ENCODE data around the gene SPO11.

The SPO11 gene

DNA sequence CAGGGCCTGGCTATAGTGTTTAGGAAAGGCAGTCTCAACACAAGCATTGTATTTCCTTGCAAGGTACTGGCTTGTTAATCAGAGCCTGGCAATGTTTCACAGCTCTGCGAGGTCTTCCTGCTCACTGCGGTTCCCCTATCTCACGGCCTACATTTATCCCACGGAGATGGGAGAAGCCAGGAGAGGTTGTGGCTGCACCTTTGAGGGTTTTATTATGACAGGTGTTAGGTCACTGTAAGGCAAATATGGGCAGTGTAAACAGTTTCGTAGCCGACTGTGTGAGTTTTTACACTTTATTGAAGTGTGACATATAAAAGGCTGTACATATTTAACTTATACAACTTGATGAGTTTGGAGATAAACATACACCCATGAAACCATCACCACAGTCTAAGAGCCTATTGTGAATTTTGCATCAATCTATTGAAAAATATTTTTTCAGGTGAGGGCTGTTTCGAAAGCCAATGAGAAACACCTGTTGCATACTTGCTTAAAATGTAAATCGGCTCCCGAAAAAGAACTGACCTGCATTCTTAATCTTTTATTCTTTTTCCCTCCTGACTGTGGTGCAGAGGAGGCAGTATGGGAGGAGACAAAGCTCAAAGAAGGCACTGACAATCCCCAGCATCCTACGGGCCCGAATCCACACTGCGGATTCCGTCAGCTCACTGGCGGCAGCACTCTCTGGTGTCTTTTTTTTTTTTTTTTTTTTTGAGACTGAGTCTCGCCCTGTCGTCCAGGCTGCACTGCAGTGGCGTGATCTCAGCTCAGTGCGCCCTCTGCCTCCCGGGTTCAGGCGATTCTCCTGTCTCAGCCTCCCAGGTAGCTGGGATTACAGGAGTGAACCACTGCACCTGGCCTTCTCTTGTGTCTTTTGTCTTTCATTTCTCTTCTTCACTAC lies 54.1 kb downstream of the SPO11 start:
- H3K4me1 ChIP-seq (ENCODE audit: control insufficient read depth in 2 of 2, insufficient read depth in 1 of 2, low read depth in 1 of 2, low read length in 2 of 2): peaks cover 0 to under 1% of the 10 kb centered on the region in 2 donors
- H3K23ac ChIP-seq (ENCODE audit: low read depth, low read length, poor library complexity): no peak overlapping the region
- H2BK120ac ChIP-seq (ENCODE audit: low read depth, low read length): no peak overlapping the region
- H4K8ac ChIP-seq (ENCODE audit: low read depth, low read length): no peak overlapping the region
- H4K91ac ChIP-seq (ENCODE audit: low read depth, low read length, poor library complexity): no peak overlapping the region
- no peaks in the 10 kb centered on the region for H3K27me3 ChIP-seq (ENCODE audit: control insufficient read depth in 3 of 3, insufficient read depth in 3 of 3, low read depth in 1 of 3, low read length in 3 of 3)
- no peak overlapping the region for H2BK15ac ChIP-seq (ENCODE audit: low read length)
- no peak overlapping the region for H3K18ac ChIP-seq (ENCODE audit: low read length)
- H3K4ac ChIP-seq (ENCODE audit: low read length): no peak overlapping the region
- no peak overlapping the region for H2AFZ ChIP-seq (ENCODE audit: low read length)
- H3K4me3 ChIP-seq (ENCODE audit: low read length in 2 of 2): no peak overlapping the region
- no CpG with 5 or more reads among the region's 20 CpGs for WGBS, 2 donors (ENCODE audit: extremely low coverage in 2 of 2, insufficient read length in 2 of 2, insufficient replicate concordance in 1 of 2)
- no peak overlapping the region for H3K27ac ChIP-seq (replicated peaks; ENCODE audit: low read length)
- H3K9me3 ChIP-seq (replicated peaks in 1 of 2; ENCODE audit: control insufficient read depth in 2 of 2, insufficient read depth in 1 of 2, low read depth in 1 of 2, low read length in 2 of 2): no peaks in the 10 kb centered on the region
- H2BK5ac ChIP-seq (ENCODE audit: low read length): no peak overlapping the region
- H3K14ac ChIP-seq (ENCODE audit: low read length): no peak overlapping the region
- DNase-seq (ENCODE audit: low spot score): no peak
- no peak overlapping the region for H3K4me2 ChIP-seq (ENCODE audit: insufficient read depth, low read length, poor library complexity, severe bottlenecking)
- H3K9ac ChIP-seq (ENCODE audit: low read depth, low read length, poor library complexity): no peak overlapping the region
- no peaks in the 10 kb centered on the region for H3K79me1 ChIP-seq (ENCODE audit: low read depth, low read length)
- H2AK5ac ChIP-seq (ENCODE audit: low read depth, low read length): no peak overlapping the region
- H3K36me3 ChIP-seq (replicated peaks in 1 of 2; ENCODE audit: control insufficient read depth in 2 of 2, insufficient read depth in 2 of 2, low read length in 2 of 2): peaks cover 7 to 25% of the 10 kb centered on the region in 2 donors
- no peak overlapping the region for H2BK12ac ChIP-seq (ENCODE audit: low read length)

DNA sequence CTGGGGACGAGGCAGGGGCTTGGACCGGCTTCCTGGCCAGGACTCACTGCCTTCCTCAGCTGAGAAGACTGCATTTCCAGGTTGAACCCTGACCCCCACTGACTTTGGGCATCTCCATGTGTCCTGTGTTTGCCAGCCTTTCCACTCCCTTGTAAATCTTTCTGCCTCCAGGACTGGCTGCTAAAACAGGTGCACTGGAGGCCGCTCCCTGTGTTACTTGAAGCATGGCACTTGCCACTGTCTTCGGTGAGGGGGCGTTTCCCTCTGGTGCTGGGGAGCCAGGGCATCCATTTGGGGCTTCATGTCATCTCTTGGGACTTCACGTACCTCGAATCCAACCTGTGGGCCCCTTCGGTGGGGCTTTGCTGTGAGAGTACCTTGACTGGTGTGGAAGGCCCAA lies 54.9 kb downstream of the SPO11 start:
- no peak overlapping the region for H3K27ac ChIP-seq (replicated peaks; ENCODE audit: low read length)
- no peaks in the 10 kb centered on the region for H3K9me3 ChIP-seq (replicated peaks in 1 of 2; ENCODE audit: control insufficient read depth in 2 of 2, insufficient read depth in 1 of 2, low read depth in 1 of 2, low read length in 2 of 2)
- no peak overlapping the region for H3K14ac ChIP-seq (ENCODE audit: low read length)
- peaks cover 7 to 18% of the 10 kb centered on the region in 2 donors for H3K36me3 ChIP-seq (replicated peaks in 1 of 2; ENCODE audit: control insufficient read depth in 2 of 2, insufficient read depth in 2 of 2, low read length in 2 of 2)
- H3K4ac ChIP-seq (ENCODE audit: low read length): no peak overlapping the region
- H3K4me3 ChIP-seq (ENCODE audit: low read length in 2 of 2): no peak overlapping the region
- H2AFZ ChIP-seq (ENCODE audit: low read length): no peak overlapping the region
- peaks cover under 1 to 3% of the 10 kb centered on the region in 2 donors for H3K4me1 ChIP-seq (ENCODE audit: control insufficient read depth in 2 of 2, insufficient read depth in 1 of 2, low read depth in 1 of 2, low read length in 2 of 2)
- no peak overlapping the region for H2BK5ac ChIP-seq (ENCODE audit: low read length)
- peaks cover 0 to 2% (median 0%) of the 10 kb centered on the region in 3 experiments for H3K27me3 ChIP-seq (ENCODE audit: control insufficient read depth in 3 of 3, insufficient read depth in 3 of 3, low read depth in 1 of 3, low read length in 3 of 3)
- H4K8ac ChIP-seq (ENCODE audit: low read depth, low read length): no peak overlapping the region
- no peak overlapping the region for H2BK12ac ChIP-seq (ENCODE audit: low read length)
- no peaks in the 10 kb centered on the region for H3K79me1 ChIP-seq (ENCODE audit: low read depth, low read length)
- WGBS, 2 donors (ENCODE audit: extremely low coverage in 2 of 2, insufficient read length in 2 of 2, insufficient replicate concordance in 1 of 2): no CpG with 5 or more reads among the region's 8 CpGs
- no peak overlapping the region for H3K18ac ChIP-seq (ENCODE audit: low read length)
- no peak overlapping the region for H2BK15ac ChIP-seq (ENCODE audit: low read length)
- DNase-seq (ENCODE audit: low spot score): no peak
- no peak overlapping the region for H3K9ac ChIP-seq (ENCODE audit: low read depth, low read length, poor library complexity)
- H3K4me2 ChIP-seq (ENCODE audit: insufficient read depth, low read length, poor library complexity, severe bottlenecking): no peak overlapping the region
- no peak overlapping the region for H2AK5ac ChIP-seq (ENCODE audit: low read depth, low read length)
- H4K91ac ChIP-seq (ENCODE audit: low read depth, low read length, poor library complexity): no peak overlapping the region
- H3K23ac ChIP-seq (ENCODE audit: low read depth, low read length, poor library complexity): no peak overlapping the region
- H2BK120ac ChIP-seq (ENCODE audit: low read depth, low read length): no peak overlapping the region

DNA sequence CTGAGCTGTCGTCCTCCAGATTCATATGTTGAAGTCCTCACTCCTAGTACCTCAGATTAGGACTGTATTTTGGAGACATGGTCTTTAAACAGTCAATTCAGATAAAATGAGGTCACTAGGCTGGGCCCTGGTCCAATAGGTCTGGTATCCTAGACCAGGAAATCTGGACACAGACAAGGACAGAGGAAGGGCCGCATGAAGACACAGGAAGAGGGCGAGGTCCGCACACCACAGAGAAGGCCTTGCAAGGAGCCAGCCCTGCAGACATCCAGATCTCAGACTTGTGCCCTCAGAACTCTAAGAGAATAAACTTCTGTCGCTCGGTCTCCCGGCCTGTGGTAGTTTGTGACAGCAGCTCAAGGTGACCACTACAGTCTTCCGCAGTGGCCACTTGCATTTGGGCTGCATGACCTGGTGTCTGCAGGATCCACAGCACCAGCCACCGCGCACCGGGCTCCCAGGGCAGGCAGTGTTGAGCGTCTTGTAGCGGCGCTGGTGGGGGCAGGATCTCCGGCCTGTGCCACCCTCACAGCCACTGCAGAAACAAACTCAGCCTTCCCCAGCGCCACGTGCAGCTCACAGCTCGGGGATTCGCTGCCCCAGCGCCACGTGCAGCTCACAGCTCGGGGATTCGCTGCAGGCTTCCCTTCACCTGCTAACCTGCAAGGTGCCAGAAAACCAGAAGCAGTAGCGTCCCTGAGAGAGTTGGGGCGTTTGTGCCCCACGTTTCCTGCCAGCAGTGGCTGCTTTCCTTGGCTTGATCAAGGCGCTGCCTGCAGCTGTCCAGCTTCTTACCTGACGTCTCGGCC lies 55.6 kb downstream of the SPO11 start:
- H2AK5ac ChIP-seq (ENCODE audit: low read depth, low read length): no peak overlapping the region
- no peak overlapping the region for H3K4me3 ChIP-seq (ENCODE audit: low read length in 2 of 2)
- no peak overlapping the region for H2BK120ac ChIP-seq (ENCODE audit: low read depth, low read length)
- H3K4me2 ChIP-seq (ENCODE audit: insufficient read depth, low read length, poor library complexity, severe bottlenecking): no peak overlapping the region
- no peaks in the 10 kb centered on the region for H3K9me3 ChIP-seq (replicated peaks in 1 of 2; ENCODE audit: control insufficient read depth in 2 of 2, insufficient read depth in 1 of 2, low read depth in 1 of 2, low read length in 2 of 2)
- peaks cover 0 to 8% (median 4%) of the 10 kb centered on the region in 3 experiments for H3K27me3 ChIP-seq (ENCODE audit: control insufficient read depth in 3 of 3, insufficient read depth in 3 of 3, low read depth in 1 of 3, low read length in 3 of 3)
- no peak overlapping the region for H2AFZ ChIP-seq (ENCODE audit: low read length)
- H3K18ac ChIP-seq (ENCODE audit: low read length): no peak overlapping the region
- H3K4ac ChIP-seq (ENCODE audit: low read length): no peak overlapping the region
- no peak overlapping the region for H4K8ac ChIP-seq (ENCODE audit: low read depth, low read length)
- no peak overlapping the region for H3K14ac ChIP-seq (ENCODE audit: low read length)
- H2BK5ac ChIP-seq (ENCODE audit: low read length): no peak overlapping the region
- H3K9ac ChIP-seq (ENCODE audit: low read depth, low read length, poor library complexity): no peak overlapping the region
- peaks cover 7 to 11% of the 10 kb centered on the region in 2 donors for H3K36me3 ChIP-seq (replicated peaks in 1 of 2; ENCODE audit: control insufficient read depth in 2 of 2, insufficient read depth in 2 of 2, low read length in 2 of 2)
- H3K4me1 ChIP-seq (ENCODE audit: control insufficient read depth in 2 of 2, insufficient read depth in 1 of 2, low read depth in 1 of 2, low read length in 2 of 2): peaks cover 7 to 10% of the 10 kb centered on the region in 2 donors
- H2BK15ac ChIP-seq (ENCODE audit: low read length): no peak overlapping the region
- peak overlapping the region; percentile 29 for H3K23ac ChIP-seq (ENCODE audit: low read depth, low read length, poor library complexity)
- no peak overlapping the region for H3K27ac ChIP-seq (replicated peaks; ENCODE audit: low read length)
- H3K79me1 ChIP-seq (ENCODE audit: low read depth, low read length): no peaks in the 10 kb centered on the region
- no CpG with 5 or more reads among the region's 29 CpGs for WGBS, 2 donors (ENCODE audit: extremely low coverage in 2 of 2, insufficient read length in 2 of 2, insufficient replicate concordance in 1 of 2)
- DNase-seq (ENCODE audit: low spot score): no peak
- no peak overlapping the region for H4K91ac ChIP-seq (ENCODE audit: low read depth, low read length, poor library complexity)
- H2BK12ac ChIP-seq (ENCODE audit: low read length): no peak overlapping the region

DNA sequence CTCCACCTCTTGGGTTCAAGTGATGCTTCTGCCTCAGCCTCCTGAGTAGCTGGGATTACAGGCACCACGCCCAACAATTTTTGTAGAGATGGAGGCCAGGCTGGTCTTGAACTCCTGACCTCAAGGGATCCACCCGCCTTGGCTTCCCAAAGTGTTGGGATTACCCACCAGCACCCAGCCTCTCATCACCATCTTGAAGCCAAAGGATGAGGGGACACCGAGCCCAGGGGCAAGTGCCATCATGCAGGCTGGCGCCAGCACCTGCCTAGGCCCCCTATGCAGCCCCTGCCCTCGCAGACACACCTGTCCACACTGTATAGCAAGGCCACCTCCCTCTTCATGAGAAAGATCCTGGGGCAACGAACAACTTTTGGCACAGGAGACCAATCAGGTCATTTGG lies 56.3 kb downstream of the SPO11 start:
- peaks cover 10% of the 10 kb centered on the region in 2 donors for H3K4me1 ChIP-seq (ENCODE audit: control insufficient read depth in 2 of 2, insufficient read depth in 1 of 2, low read depth in 1 of 2, low read length in 2 of 2)
- no peak overlapping the region for H4K91ac ChIP-seq (ENCODE audit: low read depth, low read length, poor library complexity)
- no peak overlapping the region for H3K4me2 ChIP-seq (ENCODE audit: insufficient read depth, low read length, poor library complexity, severe bottlenecking)
- no peak overlapping the region for H2BK120ac ChIP-seq (ENCODE audit: low read depth, low read length)
- no peak overlapping the region for H3K9ac ChIP-seq (ENCODE audit: low read depth, low read length, poor library complexity)
- no peak overlapping the region for H3K4ac ChIP-seq (ENCODE audit: low read length)
- no peak overlapping the region for H3K4me3 ChIP-seq (ENCODE audit: low read length in 2 of 2)
- no peak overlapping the region for H2BK5ac ChIP-seq (ENCODE audit: low read length)
- peaks cover 0 to 16% (median 6%) of the 10 kb centered on the region in 3 experiments for H3K27me3 ChIP-seq (ENCODE audit: control insufficient read depth in 3 of 3, insufficient read depth in 3 of 3, low read depth in 1 of 3, low read length in 3 of 3)
- peak overlapping the region; percentile 27 for H3K18ac ChIP-seq (ENCODE audit: low read length)
- no peak for DNase-seq (ENCODE audit: low spot score)
- H3K36me3 ChIP-seq (replicated peaks in 1 of 2; ENCODE audit: control insufficient read depth in 2 of 2, insufficient read depth in 2 of 2, low read length in 2 of 2): peaks cover 3% of the 10 kb centered on the region in 2 donors
- WGBS, 2 donors (ENCODE audit: extremely low coverage in 2 of 2, insufficient read length in 2 of 2, insufficient replicate concordance in 1 of 2): no CpG with 5 or more reads among the region's 6 CpGs
- no peak overlapping the region for H3K14ac ChIP-seq (ENCODE audit: low read length)
- no peak overlapping the region for H2BK12ac ChIP-seq (ENCODE audit: low read length)
- H3K27ac ChIP-seq (replicated peaks; ENCODE audit: low read length): no peak overlapping the region
- H2AFZ ChIP-seq (ENCODE audit: low read length): no peak overlapping the region
- H3K23ac ChIP-seq (ENCODE audit: low read depth, low read length, poor library complexity): no peak overlapping the region
- no peaks in the 10 kb centered on the region for H3K79me1 ChIP-seq (ENCODE audit: low read depth, low read length)
- no peak overlapping the region for H2BK15ac ChIP-seq (ENCODE audit: low read length)
- H2AK5ac ChIP-seq (ENCODE audit: low read depth, low read length): no peak overlapping the region
- no peaks in the 10 kb centered on the region for H3K9me3 ChIP-seq (replicated peaks in 1 of 2; ENCODE audit: control insufficient read depth in 2 of 2, insufficient read depth in 1 of 2, low read depth in 1 of 2, low read length in 2 of 2)
- H4K8ac ChIP-seq (ENCODE audit: low read depth, low read length): no peak overlapping the region
